DND-41 (cell line): ENCODE measurements around the gene SRD5A1.

ENCODE experiments used
- CTCF ChIP-seq: IDR thresholded peaks from 2 replicates; pipeline ENCODE4 v1.5.1; 2012; ENCODE audit warnings: borderline replicate concordance, low read length, moderate library complexity, mild to moderate bottlenecking; ENCODE audit not compliant: poor library complexity, severe bottlenecking; ENCODE audit errors: extremely low read depth
- EZH2 ChIP-seq: IDR thresholded peaks from 3 replicates; pipeline ENCODE4 v1.6.1; 2012; ENCODE audit warnings: borderline replicate concordance, low read depth, mild to moderate bottlenecking, moderate library complexity, low read length, inconsistent platforms; ENCODE audit not compliant: severe bottlenecking

GRCh38 chr5:6718161-6718681, 85.0 kb downstream of the SRD5A1 start:
- TF ChIP-seq CTCF, result no peak
- TF ChIP-seq EZH2, result no peak
